ENCODE measurements around the gene CGB3. TPM values are rescaled to one million over a fixed set of nuclear protein-coding genes. Genes with fewer than 3 reads are reported as not detected.

The CGB3 gene
- total and polyA plus RNA-seq, 2 of the 4 experiments (the other 2 are of a cell fraction) = not detected

DNA sequence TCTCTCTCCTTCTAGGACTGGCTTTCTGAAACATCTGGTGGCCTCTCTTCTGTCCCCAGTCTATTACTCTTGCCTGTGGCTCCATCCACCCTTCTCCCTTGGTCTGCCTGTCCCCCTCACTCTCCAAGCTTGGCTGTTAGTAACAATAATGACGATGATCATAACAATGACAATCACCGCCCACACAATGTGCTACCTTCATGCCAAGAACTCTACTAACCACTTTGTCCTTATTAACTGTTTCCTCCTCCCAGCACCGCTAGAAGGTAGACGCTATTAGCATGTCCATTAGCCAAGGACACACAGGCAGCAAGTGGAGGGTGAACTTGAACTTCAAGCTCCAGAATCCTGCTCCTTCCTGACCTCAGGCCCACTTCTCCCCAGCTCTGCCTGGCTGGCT is 33.7 kb downstream of the CGB3 start:
- POLR2A ChIA-PET (ENCODE audit: unreplicated experiment) = no interaction called here
- no peak overlapping the region for H2BK20ac ChIP-seq (ENCODE audit: low read depth, low read length)
- peaks cover 21 to 78% of the 10 kb centered on the region in 2 experiments for H3K79me1 ChIP-seq (ENCODE audit: low read depth in 1 of 2, low read length in 2 of 2)
- CTCF ChIA-PET = interaction anchor here (1.0 kb wide), 1 partner anchor 9 kb away, joined by 4 read pairs; no protein-coding TSS in a partner anchor
- no peak overlapping the region for H2BK5ac ChIP-seq (ENCODE audit: low read depth, low read length, poor library complexity, severe bottlenecking)
- no peak overlapping the region for H4K91ac ChIP-seq (ENCODE audit: insufficient read depth, low read depth, low read length)
- no peaks in the 10 kb centered on the region for H3K9me3 ChIP-seq (ENCODE audit: control insufficient read depth, insufficient read depth, low read length)
- peaks cover 28% of the 10 kb centered on the region for H4K20me1 ChIP-seq (ENCODE audit: insufficient read depth, low read length)
- no peak for ATAC-seq (ENCODE audit: low read depth)
- TF ChIP-seq BHLHE40 (IDR thresholded peaks at IDR 0.05; ENCODE audit: low read depth, low read length) = no peak
- no peak for TF ChIP-seq NFE2L2 (IDR thresholded peaks at IDR 0.05; ENCODE audit: low read depth, low read length)
- no peak for TF ChIP-seq CEBPB (IDR thresholded peaks at IDR 0.05; ENCODE audit: low read depth, low read length)
- no peak for TF ChIP-seq MAZ (IDR thresholded peaks at IDR 0.05; ENCODE audit: borderline replicate concordance, low read depth, low read length)
- no peak for TF ChIP-seq MXI1 (IDR thresholded peaks at IDR 0.05; ENCODE audit: borderline replicate concordance, low read depth, low read length)
- TF ChIP-seq RAD21 (IDR thresholded peaks at IDR 0.05; ENCODE audit: low read length) = no peak
- no peak for TF ChIP-seq POLR2A (IDR thresholded peaks at IDR 0.05; ENCODE audit: low read depth, low read length)
- no peak for TF ChIP-seq MAFK (IDR thresholded peaks at IDR 0.05; ENCODE audit: low read depth, low read length)
- TF ChIP-seq, protein P1, sequence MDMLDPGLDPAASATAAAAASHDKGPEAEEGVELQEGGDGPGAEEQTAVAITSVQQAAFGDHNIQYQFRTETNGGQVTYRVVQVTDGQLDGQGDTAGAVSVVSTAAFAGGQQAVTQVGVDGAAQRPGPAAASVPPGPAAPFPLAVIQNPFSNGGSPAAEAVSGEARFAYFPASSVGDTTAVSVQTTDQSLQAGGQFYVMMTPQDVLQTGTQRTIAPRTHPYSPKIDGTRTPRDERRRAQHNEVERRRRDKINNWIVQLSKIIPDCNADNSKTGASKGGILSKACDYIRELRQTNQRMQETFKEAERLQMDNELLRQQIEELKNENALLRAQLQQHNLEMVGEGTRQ (IDR thresholded peaks at IDR 0.05; ENCODE audit: low read depth, low read length) = no peak
- H3K14ac ChIP-seq (replicated peaks; ENCODE audit: low read depth, low read length) = no peak overlapping the region
- H3K4me2 ChIP-seq (ENCODE audit: low read depth, low read length) = no peak overlapping the region
- no peak overlapping the region for H2AK9ac ChIP-seq (replicated peaks; ENCODE audit: low read depth, low read length, poor library complexity)
- H3K9ac ChIP-seq (ENCODE audit: low read depth, low read length) = no peak overlapping the region
- H2AFZ ChIP-seq (replicated peaks; ENCODE audit: low read length, poor library complexity) = no peak overlapping the region
- no peak for DNase-seq
- no TSS peak for BruUV-seq (replicated peaks)
- peaks cover 12% of the 10 kb centered on the region for H3K4me1 ChIP-seq (ENCODE audit: control insufficient read depth, insufficient read depth, low read length)
- H3K4me3 ChIP-seq (ENCODE audit: insufficient read depth, low read depth, low read length) = no peak overlapping the region
- H3K36me3 ChIP-seq (ENCODE audit: control insufficient read depth, insufficient read depth, low read length) = peaks cover 36% of the 10 kb centered on the region
- no peak overlapping the region for H4K5ac ChIP-seq (ENCODE audit: low read depth, low read length)
- no peak overlapping the region for H3K18ac ChIP-seq (ENCODE audit: low read depth, low read length)
- in situ Hi-C loops (cut with MboI; ENCODE audit: low sequenced_read_pairs) (no loop called here), intact Hi-C loops (cut with micrococcal nuclease) (loop anchor here (5.0 to 10.0 kb wide), 3 partner anchors 67 to 214 kb away; partner anchors contain the start of genes CGB7 and KCNA7), dilution Hi-C loops (cut with HindIII; ENCODE audit: low sequenced_read_pairs, unreplicated experiment) (no loop called here)
- H3K9me1 ChIP-seq (ENCODE audit: insufficient read depth, low read length) = peaks cover 7% of the 10 kb centered on the region; the same call in 1 of the 2 replicates
- no peak overlapping the region for H3K4ac ChIP-seq (ENCODE audit: low read depth, low read length)
- H2AK5ac ChIP-seq (ENCODE audit: low read depth, low read length) = peak overlapping the region; percentile 13; the same call in 1 of the 2 replicates
- no peak overlapping the region for H3K23ac ChIP-seq (ENCODE audit: low read depth, low read length)
- no peak overlapping the region for H3K27ac ChIP-seq (ENCODE audit: insufficient read depth, low read length)
- H2BK120ac ChIP-seq (ENCODE audit: low read depth, low read length) = no peak overlapping the region
- no peak overlapping the region for H3K56ac ChIP-seq (ENCODE audit: extremely low read depth, insufficient read depth, low read length)
- no peak overlapping the region for H4K8ac ChIP-seq (ENCODE audit: low read depth in 2 of 2, low read length in 2 of 2)
- H3K27me3 ChIP-seq (ENCODE audit: control insufficient read depth, insufficient read depth, low read length) = no peaks in the 10 kb centered on the region
- 51% methylated on average over 2 of the region's 4 CpGs; no CpG with 5 or more reads in 1 of the 2 experiments for WGBS, 2 experiments (ENCODE audit: extremely low coverage in 2 of 2, insufficient read length in 1 of 2)
- no peak overlapping the region for H2BK15ac ChIP-seq (ENCODE audit: low read depth, low read length)

Data from IMR-90 (cell line).